HEK293T (cell line): ENCODE results near the gene DUS1L.

Experiments
- ARNT ChIP-seq: fragments of 450-650 bp; IDR thresholded peaks from 2 replicates; pipeline ENCODE4 v1.6.1; 2017; ENCODE audit warnings: mild to moderate bottlenecking
- BHLHE40 ChIP-seq: fragments of 450-650 bp; IDR thresholded peaks from 2 replicates; pipeline ENCODE4 v1.6.1; 2016; ENCODE audit warnings: mild to moderate bottlenecking, moderate library complexity, borderline replicate concordance
- CTBP1 ChIP-seq: fragments of 450-650 bp; IDR thresholded peaks from 2 replicates; pipeline ENCODE4 v1.6.1; 2016; ENCODE audit warnings: borderline replicate concordance
- ELF4 ChIP-seq: fragments of 450-650 bp; IDR thresholded peaks from 2 replicates; pipeline ENCODE4 v1.6.1; 2017; ENCODE audit warnings: antibody characterized with exemption
- FOXA1 ChIP-seq: fragments of 450-650 bp; IDR thresholded peaks from 2 replicates; pipeline ENCODE4 v1.6.1; 2016; ENCODE audit warnings: mild to moderate bottlenecking
- FOXM1 ChIP-seq: fragments of 450-650 bp; IDR thresholded peaks from 2 replicates; pipeline ENCODE4 v1.6.1; 2017; ENCODE audit warnings: mild to moderate bottlenecking, borderline replicate concordance
- NFRKB ChIP-seq: fragments of 450-650 bp; IDR thresholded peaks from 2 replicates; pipeline ENCODE4 v1.6.1; 2016; ENCODE audit warnings: mild to moderate bottlenecking, moderate library complexity
- SP1 ChIP-seq: fragments of 450-650 bp; IDR thresholded peaks from 2 replicates; pipeline ENCODE4 v1.6.1; 2017
- ZNF384 ChIP-seq: fragments of 450-650 bp; IDR thresholded peaks from 2 replicates; pipeline ENCODE4 v1.6.1; 2016

- TF ChIP-seq FOXA1 (no peak), FOXM1 (no peak), ZNF384 (no peak), NFRKB (no peak), SP1 (no peak), ARNT (no peak), BHLHE40 (no peak), ELF4 (no peak), CTBP1 (peak; percentile 29; the same call in 1 of the 2 replicates)
These were observed 34.9 kb downstream of the DUS1L start for GRCh38 chr17:82030470-82031302.
